Limb (tissue), 2 donors: ENCODE results near the gene KAZN.
A peak's percentile ranks its signal among the peaks of the same experiment; 100 is the strongest.

Source experiments
- DNase-seq, 2 donors: peaks; one replicate each; pipeline ENCODE4 v3.0.0-alpha.2; 2016; ENCODE audit errors: extremely low spot score in 2 of 2

KAZN gene

DNA sequence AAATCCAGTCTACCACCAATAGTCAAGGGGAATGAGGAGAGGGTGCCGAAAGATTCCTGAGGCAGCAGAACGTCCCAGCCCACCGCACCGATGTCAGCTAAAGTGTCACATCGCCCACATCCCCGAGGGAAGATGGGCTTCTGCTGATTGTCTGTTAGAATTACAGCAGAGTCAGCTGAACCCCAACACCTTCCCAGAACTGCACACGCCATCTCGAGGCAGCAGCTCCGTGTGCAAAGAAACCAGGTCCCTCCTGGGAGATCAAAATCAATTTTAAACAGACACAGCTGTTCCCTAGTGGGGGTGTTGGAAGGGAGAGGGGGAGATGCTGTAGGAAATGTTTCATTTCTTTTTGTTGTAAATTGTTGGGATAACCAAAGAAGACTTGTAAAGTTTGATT, 12.8 kb upstream of the KAZN start:
- DNase-seq = no peak

DNA sequence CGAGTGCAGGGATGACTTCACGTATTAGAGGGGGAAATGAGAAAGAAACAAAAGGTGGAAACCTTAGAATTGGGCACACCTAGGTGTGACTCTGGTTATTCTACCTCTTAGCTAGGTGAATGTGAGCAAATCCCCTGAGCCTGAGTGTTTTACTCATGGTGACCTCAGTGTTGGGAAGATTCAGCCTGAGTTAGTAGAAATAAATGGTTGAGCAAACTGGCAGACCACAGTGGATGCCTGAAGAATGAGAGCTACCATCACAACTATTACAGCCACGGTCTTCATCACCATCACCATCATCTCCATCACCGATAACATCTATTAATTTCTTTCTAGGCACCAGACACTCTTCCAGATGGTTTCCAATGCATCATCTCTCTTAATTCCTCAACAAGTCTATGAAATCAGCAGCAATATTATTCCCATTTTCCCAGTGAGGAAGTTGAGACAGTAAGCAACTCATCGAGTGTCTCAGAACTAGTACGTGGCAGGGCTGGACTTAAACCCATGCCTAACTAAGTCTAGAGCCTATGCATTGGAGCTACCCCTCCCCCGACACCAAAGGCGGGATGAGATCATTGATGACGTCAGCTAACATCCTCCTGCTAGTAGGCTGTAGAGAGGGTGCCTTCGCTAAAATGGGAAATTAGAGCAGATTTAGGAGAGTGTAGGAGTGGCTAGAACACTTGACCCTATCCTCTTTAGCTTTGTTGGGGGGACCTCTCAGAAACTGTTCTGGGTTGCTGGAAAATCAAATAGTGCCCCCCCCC, 7.9 kb upstream of the KAZN start:
- no peak for DNase-seq

- DNase-seq = no peak
Observed at GRCh38 chr1:14591600-14591999, 6.9 kb upstream of the KAZN start.

DNA sequence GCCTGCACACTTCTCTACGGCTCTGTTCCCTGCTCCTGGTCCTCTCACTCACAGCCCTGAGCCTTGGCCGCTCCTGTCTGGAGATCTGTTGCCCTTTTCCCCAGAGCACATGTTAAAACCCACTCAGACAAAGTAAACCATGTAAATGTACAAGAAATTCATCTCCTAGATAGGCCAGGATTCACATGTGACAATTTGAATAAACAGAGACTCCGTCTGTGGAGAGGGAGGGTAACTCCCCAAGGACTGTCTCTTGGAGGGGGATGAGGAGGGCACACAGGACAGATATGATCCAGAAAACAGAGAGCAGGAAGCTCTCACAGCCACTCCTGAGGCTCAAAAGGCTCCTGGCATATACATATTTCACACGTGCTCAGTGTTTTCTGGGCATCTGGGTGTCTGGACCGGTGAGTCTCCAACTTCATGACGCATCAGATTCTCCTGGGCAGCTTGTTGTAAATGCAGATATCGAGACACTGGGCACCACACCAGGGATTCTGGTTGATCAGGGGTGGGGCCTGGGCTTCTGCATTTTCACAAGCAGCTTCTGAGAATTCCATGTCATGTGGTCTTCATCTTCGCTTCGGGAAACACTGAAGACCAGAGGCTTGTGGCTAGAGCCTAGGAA, 6.4 kb upstream of the KAZN start:
- DNase-seq = no peak

DNA sequence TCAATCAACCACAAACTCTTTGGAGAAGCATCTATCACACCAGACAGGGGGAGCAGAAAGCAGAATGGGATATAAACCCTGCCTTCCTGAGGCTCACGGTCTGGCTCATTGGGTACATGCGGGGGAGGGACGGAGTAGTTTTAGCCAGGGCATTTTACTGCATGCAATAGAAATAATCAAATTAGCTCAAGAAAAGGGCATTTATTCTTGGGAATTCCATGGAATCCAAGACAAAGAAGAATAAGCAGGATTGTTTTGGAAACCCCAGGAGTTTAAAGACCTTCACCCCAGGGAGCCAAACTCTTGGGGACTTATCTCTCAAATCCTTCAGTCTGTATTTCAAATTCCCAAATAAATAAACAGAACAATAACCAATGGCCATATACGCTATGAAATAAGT, 5.2 kb upstream of the KAZN start:
- no peak for DNase-seq

GRCh38 chr1:14594045-14594444, 4.4 kb upstream of the KAZN start:
- no peak for DNase-seq

DNA sequence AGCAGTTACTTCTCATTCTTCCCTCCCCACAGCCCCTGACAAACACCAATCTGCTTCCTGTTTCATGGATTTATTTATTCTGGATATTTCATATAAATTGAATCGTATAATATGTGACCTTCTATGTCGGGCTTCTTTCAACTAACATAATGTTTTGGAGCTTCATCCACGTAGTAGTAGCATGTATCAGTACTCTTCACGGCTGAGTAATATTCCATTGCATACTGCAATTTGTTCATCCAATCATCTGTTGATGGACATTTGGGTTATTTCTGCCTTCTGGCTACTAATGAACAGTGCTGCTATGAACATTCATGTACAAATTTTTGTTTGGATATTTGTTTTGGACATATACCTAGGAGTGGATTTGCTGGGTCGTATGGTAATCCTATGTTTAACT, 1.9 kb upstream of the KAZN start:
- DNase-seq = no peak

DNA sequence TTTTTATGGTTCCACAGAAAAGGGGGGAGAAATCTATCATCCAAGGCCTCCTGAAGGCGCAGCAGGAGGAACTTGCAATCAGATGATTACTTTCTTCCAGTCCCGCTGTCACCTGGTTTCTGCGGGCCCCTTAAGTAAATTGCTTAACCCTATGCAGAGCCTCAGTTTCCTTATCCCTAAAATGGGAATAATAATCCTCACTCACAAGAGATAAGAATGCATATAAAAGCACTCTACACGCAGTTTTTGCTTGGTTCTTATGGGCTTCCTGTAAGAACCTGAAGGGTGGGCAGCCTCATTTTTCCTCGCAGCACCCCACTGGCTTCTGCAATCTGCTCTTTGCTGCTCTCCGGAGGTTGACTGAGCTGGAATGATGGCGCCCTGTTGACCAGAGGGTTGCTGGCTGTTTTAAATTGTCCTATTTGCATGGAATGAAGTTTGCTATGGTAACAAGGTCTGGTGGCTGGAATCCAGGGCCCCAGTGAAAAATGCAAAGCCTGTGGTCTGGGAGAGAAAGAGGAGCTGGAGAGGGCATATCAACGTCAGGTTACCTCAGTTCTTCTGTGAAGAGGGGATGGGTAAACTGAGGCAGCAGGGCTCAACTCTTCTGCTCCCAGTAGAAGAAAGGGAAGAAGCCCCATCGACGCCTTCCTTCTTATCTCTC, 1.0 kb upstream of the KAZN start:
- peak in 1 of 2 donors; percentile 48 for DNase-seq

DNA sequence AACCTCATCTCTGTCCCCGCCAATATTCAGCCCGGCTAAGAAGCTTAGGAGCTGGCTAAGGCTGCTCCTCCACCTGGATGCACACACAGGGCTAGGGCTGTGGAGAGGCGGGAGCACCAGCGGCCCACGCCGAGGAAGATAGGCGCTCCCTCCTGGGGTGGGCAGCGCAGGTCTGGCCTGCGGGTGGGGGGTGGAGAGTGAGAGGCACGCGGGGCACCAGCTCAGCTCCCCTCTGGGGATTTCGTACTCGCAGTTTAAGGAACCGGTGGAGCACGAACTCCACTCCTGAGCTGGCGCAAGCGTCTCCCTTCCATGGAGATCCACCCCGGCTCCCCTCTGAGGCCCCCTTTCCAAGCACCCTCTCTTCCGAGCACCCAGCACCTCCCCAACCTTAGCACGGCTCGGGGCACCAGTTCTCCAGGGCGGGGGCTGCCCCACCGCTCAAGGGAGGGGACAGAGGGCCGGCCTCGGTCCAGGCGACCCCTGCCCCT, 433 bp upstream of the KAZN start:
- DNase-seq = no peak

- peak in 1 of 2 donors; percentile 62 for DNase-seq
Observed at GRCh38 chr1:14599183-14599791, 802 bp downstream of the KAZN start.

- DNase-seq = no peak
Observed at GRCh38 chr1:14599800-14600199, 1.3 kb downstream of the KAZN start.

DNA sequence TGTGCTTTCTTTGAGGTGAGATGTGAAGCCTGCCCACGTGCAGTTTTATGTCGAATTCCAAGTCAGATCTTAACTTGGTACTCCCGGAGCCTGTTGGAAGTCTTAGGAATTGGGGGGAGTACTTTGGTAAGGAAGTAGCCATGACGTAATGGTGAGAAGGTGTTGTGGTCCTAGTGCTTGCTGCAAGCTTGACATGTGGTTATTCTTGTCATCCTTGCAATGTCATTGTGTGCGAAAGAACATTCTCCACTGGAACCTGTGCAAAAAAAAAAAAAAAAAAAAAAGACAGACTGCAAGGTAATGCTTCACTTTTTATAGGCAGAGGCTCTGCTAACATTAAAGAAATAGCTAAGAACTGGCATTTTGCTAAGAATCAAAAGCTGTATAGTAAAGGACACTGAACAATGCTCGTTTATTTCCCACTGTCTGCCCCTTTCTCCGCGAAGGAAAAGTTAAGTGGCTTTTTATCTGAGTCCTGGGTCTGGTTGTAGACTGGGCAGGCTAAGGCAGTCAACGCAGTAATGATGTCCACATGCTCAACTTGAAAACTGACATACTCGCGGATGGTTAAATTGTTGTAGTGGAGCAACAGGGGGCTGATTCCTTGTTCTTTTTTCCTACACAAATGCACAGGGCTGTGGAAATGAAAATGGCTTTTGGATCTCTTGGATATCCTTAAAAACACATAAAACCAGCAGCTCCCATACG, 2.1 kb downstream of the KAZN start:
- DNase-seq = no peak

GRCh38 chr1:14602136-14602535, 3.7 kb downstream of the KAZN start:
- DNase-seq = peak; percentile 49 to 67

DNA sequence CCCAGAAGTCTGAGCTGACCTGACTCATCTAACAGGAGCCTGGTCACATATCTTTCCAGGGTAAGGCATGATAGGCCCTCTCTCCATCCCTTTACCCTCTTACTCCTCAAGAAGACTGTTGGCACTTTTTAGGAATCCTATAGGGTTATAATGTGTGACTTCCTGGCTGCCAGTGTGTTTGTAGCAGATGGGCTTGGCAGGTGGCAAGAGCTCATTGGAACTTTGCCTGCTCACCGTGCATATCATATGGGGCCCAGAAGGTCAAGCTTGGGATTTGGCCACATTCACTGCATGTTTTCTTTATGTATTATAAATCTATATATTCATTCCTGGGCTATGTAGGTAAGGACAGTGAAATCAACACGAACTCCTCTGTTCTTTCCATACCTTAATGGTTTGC, 5.2 kb downstream of the KAZN start:
- DNase-seq = no peak

DNA sequence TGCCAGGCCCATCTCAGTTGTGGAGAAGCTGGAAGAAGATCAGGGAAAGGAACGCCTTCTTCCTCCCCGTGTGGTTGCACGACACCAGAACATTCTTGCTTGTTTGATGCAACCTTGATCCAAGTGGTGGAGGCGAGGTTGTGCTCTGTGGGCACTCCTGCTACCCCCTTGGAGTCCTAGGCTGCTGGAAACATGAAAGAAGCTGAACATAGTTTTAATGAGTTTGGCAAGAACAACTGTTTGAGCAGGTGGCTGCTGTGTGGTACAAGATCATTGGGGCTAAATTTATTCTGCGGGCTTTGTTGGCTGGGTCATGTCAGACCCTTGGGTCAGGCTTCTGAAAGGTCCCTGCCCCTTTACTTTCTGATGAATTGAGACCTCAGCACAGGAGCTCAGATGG, 5.9 kb downstream of the KAZN start:
- no peak for DNase-seq

GRCh38 chr1:14605945-14606344, 7.5 kb downstream of the KAZN start:
- DNase-seq = no peak

GRCh38 chr1:14606632-14607031, 8.1 kb downstream of the KAZN start:
- DNase-seq = no peak

DNA sequence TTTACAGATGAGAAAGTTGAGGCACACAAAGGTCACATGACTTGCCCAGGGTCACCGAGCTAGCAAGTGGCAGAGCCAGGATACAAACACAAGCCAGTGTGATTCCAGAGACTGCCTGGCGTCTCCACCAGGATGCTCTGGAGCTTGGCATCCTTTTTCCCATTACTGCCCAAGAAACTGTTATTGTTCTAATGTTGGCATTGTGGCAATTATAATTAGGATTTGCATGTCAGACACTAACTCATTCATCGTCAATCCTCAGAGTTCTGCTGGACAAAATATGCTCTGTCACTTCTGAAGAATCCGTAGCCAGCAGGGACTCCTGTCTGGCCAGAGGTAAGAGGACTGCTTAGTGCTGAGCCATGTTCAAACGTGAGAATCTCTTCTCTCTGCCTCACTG, 8.8 kb downstream of the KAZN start:
- no peak for DNase-seq

- DNase-seq = no peak
Observed at GRCh38 chr1:14608308-14608707, 9.8 kb downstream of the KAZN start.

- DNase-seq = no peak
Observed at GRCh38 chr1:14610761-14611160, 12.3 kb downstream of the KAZN start.

DNA sequence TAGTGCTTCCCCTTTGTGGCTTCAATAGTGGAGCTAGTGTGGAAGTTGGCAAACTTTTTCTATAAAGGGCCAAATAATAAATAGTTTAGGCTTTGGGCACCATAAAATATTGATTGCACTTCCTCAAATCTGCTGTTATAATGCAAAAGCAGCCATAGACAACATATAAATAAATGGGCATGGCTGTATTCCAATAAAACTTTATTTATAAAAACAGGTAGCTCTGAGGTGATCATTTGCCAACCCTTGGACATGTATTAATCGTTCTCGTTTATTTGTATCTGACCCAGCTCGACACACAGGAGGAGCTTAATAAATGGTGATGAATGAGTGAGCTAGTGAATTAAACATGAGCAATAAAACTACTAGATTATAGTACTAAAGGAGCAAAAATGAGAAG, 13.3 kb downstream of the KAZN start:
- DNase-seq = no peak

- no peak for DNase-seq
Observed at GRCh38 chr1:14612256-14612655, 13.8 kb downstream of the KAZN start.
